GM19193 (cell line): ENCODE results near the gene PIK3C2G.

ENCODE experiments used
- POLR2A ChIP-seq: IDR thresholded peaks from 4 replicates; pipeline ENCODE4 v1.6.1; 2011; ENCODE audit not compliant: insufficient read depth, insufficient read length; ENCODE audit errors: extremely low read depth

The PIK3C2G gene

GRCh38 chr12:18261273-18261672, at the start of gene PIK3C2G:
Gene PIK3C2G (plus strand): TSS chr12:18261518. CDS start chr12:18282082, 20,564 bp downstream.
- TF ChIP-seq POLR2A: no peak

- no peak for TF ChIP-seq POLR2A
Measured at GRCh38 chr12:18217966-18218365, 43.4 kb upstream of the PIK3C2G start.

GRCh38 chr12:18221726-18222125, 39.6 kb upstream of the PIK3C2G start:
- no peak for TF ChIP-seq POLR2A

GRCh38 chr12:18222699-18223098, 38.6 kb upstream of the PIK3C2G start:
- no peak for TF ChIP-seq POLR2A

GRCh38 chr12:18224745-18225144, 36.6 kb upstream of the PIK3C2G start:
- no peak for TF ChIP-seq POLR2A

GRCh38 chr12:18239526-18239925, 21.8 kb upstream of the PIK3C2G start:
- no peak for TF ChIP-seq POLR2A

GRCh38 chr12:18242380-18243089, 18.8 kb upstream of the PIK3C2G start:
- TF ChIP-seq POLR2A: no peak

GRCh38 chr12:18243238-18243637, 18.1 kb upstream of the PIK3C2G start:
- no peak for TF ChIP-seq POLR2A

- TF ChIP-seq POLR2A: no peak
Measured at GRCh38 chr12:18246066-18246465, 15.3 kb upstream of the PIK3C2G start.

- no peak for TF ChIP-seq POLR2A
Measured at GRCh38 chr12:18250313-18250916, 10.9 kb upstream of the PIK3C2G start.

GRCh38 chr12:18254081-18254480, 7.2 kb upstream of the PIK3C2G start:
- TF ChIP-seq POLR2A: no peak

- no peak for TF ChIP-seq POLR2A
Measured at GRCh38 chr12:18257251-18257650, 4.1 kb upstream of the PIK3C2G start.

GRCh38 chr12:18258929-18259328, 2.4 kb upstream of the PIK3C2G start:
- no peak for TF ChIP-seq POLR2A

GRCh38 chr12:18259906-18260682, 1.2 kb upstream of the PIK3C2G start:
- TF ChIP-seq POLR2A: no peak

- TF ChIP-seq POLR2A: no peak
Measured at GRCh38 chr12:18261906-18262305, 588 bp downstream of the PIK3C2G start.

GRCh38 chr12:18262514-18262913, 1.2 kb downstream of the PIK3C2G start:
- no peak for TF ChIP-seq POLR2A
